Liver (tissue), 9 donors: Measurements from ENCODE around the gene ADRA2B. TPM values are rescaled to one million over a fixed set of nuclear protein-coding genes. Genes with fewer than 3 reads are reported as not detected.

Experiments
- DNase-seq: peaks from one replicate; pipeline ENCODE4 v3.0.0-alpha.2; 2017; ENCODE audit warnings: low spot score
- H3K27ac ChIP-seq, 2 donors: one replicate each; pipeline ENCODE4 v1.7.0; 2013; ENCODE audit warnings: inconsistent platforms in 2 of 2, low read length in 2 of 2, control low read depth in 1 of 2, low read depth in 1 of 2, mild to moderate bottlenecking in 1 of 2
- H3K27me3 ChIP-seq, 4 donors: one replicate each; pipeline versions ENCODE4 v1.6.1 to v1.7.0; 2013; ENCODE audit warnings: low read length in 3 of 4, inconsistent platforms in 1 of 4, mild to moderate bottlenecking in 1 of 4, moderate library complexity in 1 of 4; ENCODE audit not compliant: control insufficient read depth in 4 of 4, insufficient read depth in 4 of 4
- H3K36me3 ChIP-seq, 4 donors: one replicate each; pipeline versions ENCODE4 v1.6.1 to v1.7.0; 2013; ENCODE audit warnings: low read length in 3 of 4, mild to moderate bottlenecking in 3 of 4, low read depth in 1 of 4, moderate library complexity in 1 of 4; ENCODE audit not compliant: control insufficient read depth in 4 of 4, insufficient read depth in 3 of 4
- H3K4me1 ChIP-seq, 4 donors: one replicate each; pipeline versions ENCODE4 v1.6.1 to v1.7.0; 2013; ENCODE audit warnings: low read length in 3 of 4, mild to moderate bottlenecking in 3 of 4, moderate library complexity in 1 of 4; ENCODE audit not compliant: control insufficient read depth in 4 of 4, insufficient read depth in 4 of 4
- H3K4me3 ChIP-seq, 3 donors: one replicate each; pipeline versions ENCODE4 v1.6.1 to v1.7.0; 2013; ENCODE audit warnings: low read length in 3 of 3, control low read depth in 1 of 3, low read depth in 1 of 3, mild to moderate bottlenecking in 1 of 3
- H3K9ac ChIP-seq, 2 donors: one replicate each; pipeline ENCODE4 v1.7.0; 2013; ENCODE audit warnings: low read length in 2 of 2, mild to moderate bottlenecking in 2 of 2, moderate library complexity in 2 of 2, control low read depth in 1 of 2, low read depth in 1 of 2
- H3K9me3 ChIP-seq, 4 donors: one replicate each; pipeline versions ENCODE4 v1.6.1 to v1.7.0; 2013; ENCODE audit warnings: low read length in 3 of 4; ENCODE audit not compliant: control insufficient read depth in 4 of 4
- EGR1 ChIP-seq, 2 donors: IDR thresholded peaks; 2 replicates each; pipeline ENCODE4 v1.6.1; 2016 to 2018; ENCODE audit warnings: antibody characterized with exemption in 2 of 2, low read depth in 2 of 2
- FOXA2 ChIP-seq: IDR thresholded peaks from 2 replicates; pipeline ENCODE4 v1.6.1; 2016; ENCODE audit warnings: antibody characterized with exemption
- GABPA ChIP-seq, 2 donors: IDR thresholded peaks in 1 of 2; conservative IDR thresholded peaks in 1 of 2; 2 replicates each; pipeline ENCODE4 v1.6.1; 2016; ENCODE audit warnings: antibody characterized with exemption in 2 of 2, mild to moderate bottlenecking in 1 of 2, moderate library complexity in 1 of 2
- HNF4A ChIP-seq, 2 donors: conservative IDR thresholded peaks; 2 replicates each; pipeline ENCODE4 v1.6.1; 2016; ENCODE audit warnings: antibody characterized with exemption in 2 of 2, mild to moderate bottlenecking in 2 of 2
- JUND ChIP-seq, 2 donors: IDR thresholded peaks; 2 replicates each; pipeline ENCODE4 v1.6.1; 2016; ENCODE audit warnings: antibody characterized with exemption in 2 of 2
- RXRA ChIP-seq, 2 donors: IDR thresholded peaks; 2 replicates each; pipeline ENCODE4 v1.6.1; 2017 to 2018; ENCODE audit warnings: antibody characterized with exemption in 2 of 2, mild to moderate bottlenecking in 1 of 2
- SP1 ChIP-seq: IDR thresholded peaks from 2 replicates; pipeline ENCODE4 v1.6.1; 2018; ENCODE audit warnings: antibody characterized with exemption, mild to moderate bottlenecking
- YY1 ChIP-seq: IDR thresholded peaks from 2 replicates; pipeline ENCODE4 v1.6.1; 2016; ENCODE audit warnings: antibody characterized with exemption, mild to moderate bottlenecking
- WGBS: extraction: QIAGEN DNeasy Blood & Tissue Kit; methylation state at CpG from one replicate; pipeline ENCODE4 v1.1.7; 2013; 5-methylcytosine and 5-hydroxymethylcytosine counted together
- polyA plus RNA-seq, 2 donors: library from polyadenylated mRNA; stranded (reverse) in 1 of 2; unstranded in 1 of 2; fragments of 200-250 nt in 1 of 2; fragments of >200 nt in 1 of 2; fragmentation: Nextera tagmentation in 1 of 2; extraction: Ambion mirVana in 1 of 2; gene quantifications; one replicate each; pipeline versions ENCODE4 v1.2.1 to v1.2.3, GENCODE V29; 2013 to 2015
- total RNA-seq, 2 donors: library from RNA; depleted of rRNA; stranded (reverse); fragments of >200 nt; gene quantifications; one replicate each; pipeline ENCODE4 v1.2.3, GENCODE V29; 2014
- TF ChIP-seq, protein P1 (sequence below): fragments of 150-350 bp; IDR thresholded peaks from 2 replicates; pipeline ENCODE4 v1.5.1; 2017; ENCODE audit warnings: improper control_type of control experiment, low read depth, low read length; ENCODE audit not compliant: missing input control
- donor health status: healthy.
- donor health status: healthy.
- donor health status: healthy.
- donor health status: healthy.
- donor health status: healthy.

Gene ADRA2B
- total and polyA plus RNA-seq, 4 donors = 1.3 to 8.6 (median 3.0) TPM

DNA sequence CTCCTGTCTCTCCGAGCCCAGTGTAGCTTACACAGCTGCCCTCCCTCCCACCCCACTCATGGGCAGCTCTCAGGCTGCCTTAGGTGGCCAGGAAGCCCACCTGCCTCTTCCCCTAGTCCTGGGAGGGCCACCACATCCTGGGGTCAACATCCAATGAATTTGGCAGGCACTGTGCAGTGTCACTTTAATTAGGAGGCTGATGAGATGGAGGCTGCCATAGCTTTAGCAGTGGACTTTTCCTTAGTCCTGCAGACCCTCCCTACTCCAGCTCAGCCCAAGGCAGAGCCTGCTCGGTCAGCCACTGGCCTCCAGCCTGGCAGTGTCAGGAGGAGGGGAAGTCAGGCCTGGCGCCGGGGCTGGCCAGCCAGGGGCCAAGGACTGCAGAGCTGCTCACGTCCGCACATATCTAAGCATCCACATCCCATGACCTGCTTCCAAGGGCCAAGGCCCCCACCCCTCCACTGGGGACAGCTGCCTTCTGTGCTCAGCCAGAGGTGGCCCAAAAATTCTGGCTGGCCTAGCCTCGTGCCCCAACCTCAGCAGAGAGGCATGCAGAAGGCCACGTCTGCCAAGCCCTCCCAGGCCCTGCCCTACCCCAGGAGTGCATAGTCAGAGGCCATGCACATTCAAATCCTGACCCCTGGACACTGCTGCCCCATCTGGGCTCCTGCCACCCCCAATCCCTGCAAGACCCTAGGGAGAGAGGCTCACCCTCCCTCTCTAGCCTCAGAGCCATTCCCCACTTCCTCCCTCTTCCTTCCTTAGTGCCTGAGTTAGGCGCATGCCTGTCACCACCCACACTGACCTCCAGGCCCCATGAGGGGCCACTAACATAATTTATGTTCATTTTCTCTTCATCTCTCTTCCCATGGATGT, 33.1 kb downstream of the ADRA2B start:
- no peaks in the 10 kb centered on the region for H3K27me3 ChIP-seq
- TF ChIP-seq RXRA (IDR thresholded peaks at IDR 0.05) = peak in 1 of 2 donors; percentile 58
- TF ChIP-seq, protein P1, sequence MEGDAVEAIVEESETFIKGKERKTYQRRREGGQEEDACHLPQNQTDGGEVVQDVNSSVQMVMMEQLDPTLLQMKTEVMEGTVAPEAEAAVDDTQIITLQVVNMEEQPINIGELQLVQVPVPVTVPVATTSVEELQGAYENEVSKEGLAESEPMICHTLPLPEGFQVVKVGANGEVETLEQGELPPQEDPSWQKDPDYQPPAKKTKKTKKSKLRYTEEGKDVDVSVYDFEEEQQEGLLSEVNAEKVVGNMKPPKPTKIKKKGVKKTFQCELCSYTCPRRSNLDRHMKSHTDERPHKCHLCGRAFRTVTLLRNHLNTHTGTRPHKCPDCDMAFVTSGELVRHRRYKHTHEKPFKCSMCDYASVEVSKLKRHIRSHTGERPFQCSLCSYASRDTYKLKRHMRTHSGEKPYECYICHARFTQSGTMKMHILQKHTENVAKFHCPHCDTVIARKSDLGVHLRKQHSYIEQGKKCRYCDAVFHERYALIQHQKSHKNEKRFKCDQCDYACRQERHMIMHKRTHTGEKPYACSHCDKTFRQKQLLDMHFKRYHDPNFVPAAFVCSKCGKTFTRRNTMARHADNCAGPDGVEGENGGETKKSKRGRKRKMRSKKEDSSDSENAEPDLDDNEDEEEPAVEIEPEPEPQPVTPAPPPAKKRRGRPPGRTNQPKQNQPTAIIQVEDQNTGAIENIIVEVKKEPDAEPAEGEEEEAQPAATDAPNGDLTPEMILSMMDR = no peak
- H3K9ac ChIP-seq = no peak overlapping the region
- no peaks in the 10 kb centered on the region for H3K36me3 ChIP-seq
- peak; percentile 31 for DNase-seq
- WGBS = 83% methylated on average over 9 of the region's 9 CpGs
- no peak overlapping the region for H3K4me3 ChIP-seq
- H3K9me3 ChIP-seq = no peaks in the 10 kb centered on the region
- H3K27ac ChIP-seq = no peak overlapping the region
- H3K4me1 ChIP-seq = peaks cover 0 to 7% (median 0%) of the 10 kb centered on the region in 4 donors

DNA sequence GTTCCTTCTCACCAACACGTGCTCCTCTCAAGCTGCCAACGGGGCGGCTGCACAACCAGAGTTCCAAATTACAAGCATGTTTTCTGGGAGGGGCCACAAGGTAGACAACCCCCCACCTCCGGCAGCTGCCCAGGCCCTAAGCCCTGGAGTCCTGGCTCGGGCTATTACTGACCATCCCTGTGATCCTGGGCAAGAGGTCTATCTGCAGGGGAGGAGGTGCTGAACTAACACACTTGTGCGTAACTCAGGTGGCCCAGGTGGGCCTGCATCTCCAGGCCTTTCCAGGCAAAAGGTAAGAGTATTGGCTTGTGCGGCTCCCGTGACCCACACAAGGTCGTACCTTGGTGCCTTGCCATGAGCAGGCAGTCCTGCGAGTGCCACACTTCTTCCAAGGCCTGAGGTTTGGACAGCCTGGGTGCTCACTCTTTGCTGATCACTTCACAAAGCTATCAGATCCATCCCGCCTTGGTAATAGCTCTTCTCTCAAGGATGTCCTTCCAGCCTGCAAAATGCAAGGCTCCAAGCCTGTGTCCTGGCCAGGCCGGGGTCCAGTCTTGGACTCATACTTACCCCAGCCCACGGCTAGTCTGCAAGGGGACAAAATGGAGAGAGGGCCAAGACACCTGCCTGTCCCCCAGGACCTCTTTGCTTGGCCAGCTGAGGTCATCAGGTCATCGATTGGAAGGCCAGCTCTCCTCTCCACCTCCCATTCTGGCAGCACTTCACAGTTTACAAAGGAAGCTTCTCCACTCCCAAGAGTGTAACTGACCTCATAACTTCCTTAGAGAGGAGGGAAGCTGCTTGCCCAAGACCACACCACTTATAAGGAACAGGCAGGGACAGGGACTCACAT, 33.9 kb downstream of the ADRA2B start:
- no peaks in the 10 kb centered on the region for H3K36me3 ChIP-seq
- H3K9ac ChIP-seq = no peak overlapping the region
- peaks cover 0 to 7% (median 0%) of the 10 kb centered on the region in 4 donors for H3K4me1 ChIP-seq
- no peak for TF ChIP-seq HNF4A (conservative IDR thresholded peaks at IDR 0.05)
- no peak for TF ChIP-seq EGR1 (IDR thresholded peaks at IDR 0.05; ENCODE audit: low read depth in 2 of 2)
- no peak for TF ChIP-seq RXRA (IDR thresholded peaks at IDR 0.05)
- no peak for TF ChIP-seq GABPA (IDR thresholded peaks at IDR 0.05 in 1 of 2, conservative IDR thresholded peaks at IDR 0.05 in 1 of 2)
- WGBS = 90% methylated on average over 14 of the region's 14 CpGs
- DNase-seq = peak; percentile 26
- no peak overlapping the region for H3K27ac ChIP-seq
- no peaks in the 10 kb centered on the region for H3K9me3 ChIP-seq
- H3K27me3 ChIP-seq = no peaks in the 10 kb centered on the region
- H3K4me3 ChIP-seq = no peak overlapping the region

DNA sequence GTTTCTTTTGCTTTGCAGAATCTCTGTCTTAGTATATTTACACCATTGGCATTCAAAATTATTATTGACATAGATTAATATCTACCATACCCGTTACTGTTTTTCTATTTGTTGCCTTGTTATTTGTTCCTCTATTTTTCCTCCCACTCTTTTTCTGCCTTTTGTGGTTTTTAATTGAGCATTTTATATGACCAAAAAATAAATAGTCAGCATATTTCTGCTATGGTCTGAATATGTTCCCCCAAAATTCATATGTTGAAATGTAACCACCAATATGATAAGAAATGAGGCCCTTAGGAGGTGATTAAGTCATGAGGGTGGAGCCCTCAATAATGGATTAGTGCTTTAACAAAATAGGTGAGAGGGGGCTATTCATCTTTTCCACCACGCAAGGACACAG, 35.3 kb downstream of the ADRA2B start:
- Histone ChIP-seq H3K9me3 (peaks cover 0 to 2% (median 1%) of the 10 kb centered on the region in 4 donors), H3K27me3 (no peaks in the 10 kb centered on the region), H3K36me3 (no peaks in the 10 kb centered on the region), H3K27ac (no peak overlapping the region), H3K4me1 (peaks cover 0 to 7% (median 0%) of the 10 kb centered on the region in 4 donors), H3K9ac (no peak overlapping the region), H3K4me3 (no peak overlapping the region)
- TF ChIP-seq JUND (IDR thresholded peaks at IDR 0.05) (no peak), RXRA (IDR thresholded peaks at IDR 0.05) (no peak), FOXA2 (no peak), SP1 (no peak), YY1 (no peak)
- 90% methylated on average over 2 of the region's 2 CpGs for WGBS
- no peak for DNase-seq
